ENCODE results near the gene FMO2.
"Not testable (repeated sequence)": the region's sequence is repeated elsewhere in the genome, so short reads cannot be mapped to it uniquely, and the experiment has no call there.

The FMO2 gene

GRCh38 chr1:171220081-171220420 is 35.0 kb downstream of the FMO2 start:
- no peak for DNase-seq

GRCh38 chr1:171220581-171221054 is 35.5 kb downstream of the FMO2 start:
- no peak for DNase-seq

- DNase-seq: no peak
Observed at GRCh38 chr1:171221665-171222591, 36.8 kb downstream of the FMO2 start.

- DNase-seq: no peak
Observed at GRCh38 chr1:171222936-171223335, 37.8 kb downstream of the FMO2 start.

GRCh38 chr1:171224257-171224656 is 39.2 kb downstream of the FMO2 start:
- DNase-seq: not testable (repeated sequence)

- DNase-seq: no peak
Observed at GRCh38 chr1:171226747-171227370, 41.8 kb downstream of the FMO2 start.

GRCh38 chr1:171231326-171231725 is 46.2 kb downstream of the FMO2 start:
- DNase-seq: no peak

- DNase-seq: no peak
Observed at GRCh38 chr1:171233183-171233582, 48.1 kb downstream of the FMO2 start.

GRCh38 chr1:171236231-171236630 is 51.1 kb downstream of the FMO2 start:
- DNase-seq: not testable (repeated sequence)

- DNase-seq: no peak
Observed at GRCh38 chr1:171243878-171244277, 58.8 kb downstream of the FMO2 start.

- no peak for DNase-seq
Observed at GRCh38 chr1:171245458-171246064, 60.5 kb downstream of the FMO2 start.

- DNase-seq: no peak
Observed at GRCh38 chr1:171247501-171247900, 62.4 kb downstream of the FMO2 start.

GRCh38 chr1:171248302-171248701 is 63.2 kb downstream of the FMO2 start, which contains the start of gene FMO1:
Gene FMO1 (plus strand): TSS chr1:171248494. CDS start chr1:171258088, 9,594 bp downstream.
- no peak for DNase-seq

- DNase-seq: no peak
Observed at GRCh38 chr1:171248841-171249240, 63.7 kb downstream of the FMO2 start.

GRCh38 chr1:171250263-171250662 is 65.2 kb downstream of the FMO2 start:
- no peak for DNase-seq

- DNase-seq: peak; percentile 8
Observed at GRCh38 chr1:171251042-171251951, 66.2 kb downstream of the FMO2 start.

GRCh38 chr1:171251952-171252300 is 66.8 kb downstream of the FMO2 start:
- DNase-seq: no peak

- DNase-seq: no peak
Observed at GRCh38 chr1:171252482-171252881, 67.4 kb downstream of the FMO2 start.

- no peak for DNase-seq
Observed at GRCh38 chr1:171254859-171255258, 69.8 kb downstream of the FMO2 start.

- no peak for DNase-seq
Observed at GRCh38 chr1:171256940-171257606, 72.0 kb downstream of the FMO2 start.

GRCh38 chr1:171257607-171258076 is 72.5 kb downstream of the FMO2 start:
- no peak for DNase-seq

- DNase-seq: no peak
Observed at GRCh38 chr1:171258429-171258828, 73.3 kb downstream of the FMO2 start.
